Measurements from ENCODE around the gene SMU1. TPM values are rescaled to one million over a fixed set of nuclear protein-coding genes. Genes with fewer than 3 reads are reported as not detected.
A peak's percentile ranks its signal among the peaks of the same experiment; 100 is the strongest.

SMU1 gene
- total RNA-seq, 1 donor from 2014 or later, result 25.4 TPM

DNA sequence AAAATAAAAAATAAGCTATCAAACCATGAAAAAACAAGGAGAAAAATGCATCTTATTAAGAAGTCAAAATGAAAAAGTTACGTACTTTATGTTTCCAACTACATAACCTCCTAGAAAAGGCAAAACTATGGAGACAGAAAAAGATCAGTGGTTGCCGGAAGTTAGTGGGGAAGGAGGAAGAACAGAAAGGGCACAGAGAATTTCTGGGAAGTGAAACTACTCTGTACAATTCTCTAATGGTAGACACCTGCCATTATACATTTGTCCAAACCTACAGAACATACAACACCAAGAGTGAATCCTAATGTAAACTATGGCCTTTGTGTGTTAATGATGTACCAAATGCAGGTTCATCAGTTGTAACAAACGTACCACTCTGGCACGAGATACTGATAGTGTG is 25.3 kb downstream of the SMU1 start:
- H3K36me3 Mint-ChIP-seq, result peaks cover 9% of the 10 kb centered on the region
- DNase-seq (ENCODE audit: extremely low spot score, unreplicated experiment), result no peak
- H3K9me3 Mint-ChIP-seq, result no peaks in the 10 kb centered on the region
- TF ChIP-seq, protein P1, sequence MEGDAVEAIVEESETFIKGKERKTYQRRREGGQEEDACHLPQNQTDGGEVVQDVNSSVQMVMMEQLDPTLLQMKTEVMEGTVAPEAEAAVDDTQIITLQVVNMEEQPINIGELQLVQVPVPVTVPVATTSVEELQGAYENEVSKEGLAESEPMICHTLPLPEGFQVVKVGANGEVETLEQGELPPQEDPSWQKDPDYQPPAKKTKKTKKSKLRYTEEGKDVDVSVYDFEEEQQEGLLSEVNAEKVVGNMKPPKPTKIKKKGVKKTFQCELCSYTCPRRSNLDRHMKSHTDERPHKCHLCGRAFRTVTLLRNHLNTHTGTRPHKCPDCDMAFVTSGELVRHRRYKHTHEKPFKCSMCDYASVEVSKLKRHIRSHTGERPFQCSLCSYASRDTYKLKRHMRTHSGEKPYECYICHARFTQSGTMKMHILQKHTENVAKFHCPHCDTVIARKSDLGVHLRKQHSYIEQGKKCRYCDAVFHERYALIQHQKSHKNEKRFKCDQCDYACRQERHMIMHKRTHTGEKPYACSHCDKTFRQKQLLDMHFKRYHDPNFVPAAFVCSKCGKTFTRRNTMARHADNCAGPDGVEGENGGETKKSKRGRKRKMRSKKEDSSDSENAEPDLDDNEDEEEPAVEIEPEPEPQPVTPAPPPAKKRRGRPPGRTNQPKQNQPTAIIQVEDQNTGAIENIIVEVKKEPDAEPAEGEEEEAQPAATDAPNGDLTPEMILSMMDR (conservative IDR thresholded peaks at IDR 0.05), result no peak
- H3K27me3 Mint-ChIP-seq, result no peaks in the 10 kb centered on the region
- H3K4me1 Mint-ChIP-seq (ENCODE audit: unreplicated experiment), result no peaks in the 10 kb centered on the region
- no peak overlapping the region for H3K4me3 Mint-ChIP-seq
- no peak overlapping the region for H3K27ac Mint-ChIP-seq

DNA sequence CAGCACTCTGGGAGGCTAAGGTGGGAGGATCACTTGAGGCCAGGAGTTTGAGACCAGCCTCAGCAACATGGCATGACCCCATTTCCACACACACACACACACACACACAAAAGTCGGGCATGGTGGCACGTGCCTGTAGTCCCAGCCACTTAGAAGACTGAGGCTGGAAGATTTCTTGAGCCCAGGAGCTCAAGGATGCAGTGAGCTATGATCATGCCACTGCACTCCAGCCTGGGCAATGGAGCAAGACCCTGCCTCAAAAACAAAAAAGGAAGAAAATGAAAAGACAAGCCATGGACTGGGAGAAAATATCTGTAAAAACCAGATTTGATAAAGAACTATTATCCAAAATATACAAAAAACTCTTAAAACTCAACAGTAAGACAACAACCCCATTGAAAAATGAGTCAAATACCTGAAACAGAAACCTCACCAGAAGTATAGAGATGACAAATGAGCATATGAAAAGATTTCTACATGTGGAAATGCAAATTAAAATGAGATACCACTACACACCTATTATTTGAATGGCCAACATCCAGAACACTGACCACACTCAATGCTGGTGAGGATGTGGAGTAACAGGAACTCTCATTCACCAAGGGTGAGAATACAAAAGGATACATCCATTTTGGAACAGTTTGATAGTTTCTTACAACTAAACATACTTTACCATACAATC is 26.7 kb downstream of the SMU1 start:
- Mint-ChIP-seq H3K4me1 (ENCODE audit: unreplicated experiment) (peaks cover 2% of the 10 kb centered on the region), H3K27ac (no peak overlapping the region), H3K9me3 (no peaks in the 10 kb centered on the region), H3K4me3 (no peak overlapping the region), H3K36me3 (peaks cover 12% of the 10 kb centered on the region), H3K27me3 (no peaks in the 10 kb centered on the region)
- TF ChIP-seq, protein P1 (conservative IDR thresholded peaks at IDR 0.05), result no peak
- DNase-seq (ENCODE audit: extremely low spot score, unreplicated experiment), result no peak

DNA sequence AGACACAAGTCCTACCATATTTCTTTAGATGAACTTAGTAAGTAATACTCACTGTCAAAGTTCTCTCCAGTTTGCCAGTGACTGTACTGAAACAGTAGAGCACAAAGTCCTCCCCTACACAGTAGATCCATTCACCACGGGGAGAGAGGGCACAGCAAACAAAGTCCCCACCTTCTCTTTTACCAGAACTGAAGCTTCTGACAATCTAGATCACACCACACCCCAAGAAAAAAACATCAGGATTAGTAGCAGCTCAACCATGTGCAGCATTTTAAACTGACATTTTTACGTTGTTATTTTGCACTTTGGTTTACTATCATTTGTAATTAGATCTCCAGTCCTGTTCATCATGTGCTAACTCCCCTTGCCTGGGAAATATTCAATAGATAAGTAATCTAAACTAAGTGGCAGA is 28.4 kb downstream of the SMU1 start:
- Mint-ChIP-seq H3K27me3 (no peaks in the 10 kb centered on the region), H3K9me3 (no peaks in the 10 kb centered on the region), H3K4me3 (no peak overlapping the region), H3K4me1 (ENCODE audit: unreplicated experiment) (peaks cover 13% of the 10 kb centered on the region), H3K27ac (no peak overlapping the region), H3K36me3 (peaks cover 12% of the 10 kb centered on the region)
- DNase-seq (ENCODE audit: extremely low spot score, unreplicated experiment), result no peak
- TF ChIP-seq, protein P1 (conservative IDR thresholded peaks at IDR 0.05), result no peak

DNA sequence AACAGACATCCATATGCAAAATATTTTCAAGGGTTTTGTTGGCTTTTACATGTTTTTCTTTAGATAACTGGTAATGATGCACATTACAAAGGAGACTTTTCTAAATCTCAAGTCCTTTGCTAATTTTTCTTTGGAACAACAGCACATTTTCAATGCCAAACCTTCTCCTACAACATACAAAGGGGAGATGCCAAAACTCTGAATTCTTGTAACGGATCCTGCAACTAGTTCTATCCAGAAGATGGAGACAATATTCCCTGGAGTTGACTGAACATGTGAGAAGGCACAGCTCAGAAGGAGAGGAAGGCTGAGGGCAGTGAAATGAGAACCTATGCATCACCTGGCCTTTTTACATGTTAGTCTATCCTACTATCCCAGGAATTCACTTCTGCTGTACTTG is 30.4 kb downstream of the SMU1 start:
- no peak overlapping the region for H3K27ac Mint-ChIP-seq
- no peaks in the 10 kb centered on the region for H3K27me3 Mint-ChIP-seq
- no peak for DNase-seq (ENCODE audit: extremely low spot score, unreplicated experiment)
- no peaks in the 10 kb centered on the region for H3K9me3 Mint-ChIP-seq
- H3K36me3 Mint-ChIP-seq, result peaks cover 12% of the 10 kb centered on the region
- peak overlapping the region; percentile 19 for H3K4me3 Mint-ChIP-seq
- TF ChIP-seq, protein P1 (conservative IDR thresholded peaks at IDR 0.05), result no peak
- peaks cover 17% of the 10 kb centered on the region for H3K4me1 Mint-ChIP-seq (ENCODE audit: unreplicated experiment)

DNA sequence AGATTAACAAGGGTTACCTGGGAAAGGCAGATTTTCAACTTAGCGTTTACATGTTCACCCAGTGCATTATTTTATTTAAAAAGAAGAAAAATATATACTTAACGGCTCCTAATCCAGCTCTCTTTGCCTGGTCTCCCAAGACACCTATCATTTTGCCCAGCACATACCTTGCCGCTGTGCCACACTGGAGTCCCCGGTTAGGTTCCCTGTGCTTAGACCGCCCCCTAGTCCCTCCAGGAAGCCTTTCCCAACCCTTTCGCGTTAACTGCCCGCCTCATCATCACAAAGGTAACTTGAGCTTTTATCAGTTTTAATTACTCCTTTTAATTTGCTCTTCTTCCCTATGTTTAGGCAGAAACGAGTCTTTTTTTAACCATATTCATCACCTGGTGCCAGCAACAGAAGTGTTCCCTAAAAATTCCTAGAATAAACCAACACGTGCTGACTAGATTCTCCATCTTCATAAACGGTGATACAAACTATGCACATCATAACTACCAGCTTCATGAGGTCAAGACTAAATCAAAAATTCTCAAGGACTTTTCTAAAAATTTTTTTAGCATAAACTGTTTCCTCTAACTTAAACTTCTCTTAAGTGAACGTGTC is 31.7 kb downstream of the SMU1 start:
- no peak for DNase-seq (ENCODE audit: extremely low spot score, unreplicated experiment)
- H3K4me3 Mint-ChIP-seq, result peak overlapping the region; percentile 86
- H3K27ac Mint-ChIP-seq, result peak overlapping the region; percentile 89
- peaks cover 8% of the 10 kb centered on the region for H3K36me3 Mint-ChIP-seq
- H3K4me1 Mint-ChIP-seq (ENCODE audit: unreplicated experiment), result peaks cover 17% of the 10 kb centered on the region
- H3K9me3 Mint-ChIP-seq, result no peaks in the 10 kb centered on the region
- no peaks in the 10 kb centered on the region for H3K27me3 Mint-ChIP-seq
- TF ChIP-seq, protein P1 (conservative IDR thresholded peaks at IDR 0.05), result no peak
